Mesodermal cell (in vitro differentiated cells): Measurements from ENCODE around the gene SHQ1.

ENCODE experiments used
- H3K27ac ChIP-seq: 2 replicates; pipeline ENCODE4 v1.7.0; 2013; ENCODE audit warnings: mild to moderate bottlenecking, low read depth, low read length, moderate library complexity; ENCODE audit not compliant: severe bottlenecking
- H3K36me3 ChIP-seq: 2 replicates; pipeline ENCODE4 v1.7.1; 2013; ENCODE audit warnings: mild to moderate bottlenecking, low read length, moderate library complexity; ENCODE audit not compliant: control insufficient read depth, insufficient read depth
- H3K4me1 ChIP-seq: one replicate; pipeline ENCODE4 v1.7.1; 2013; ENCODE audit warnings: mild to moderate bottlenecking, low read length; ENCODE audit not compliant: insufficient read depth, control insufficient read depth, poor library complexity, severe bottlenecking
- H3K4me3 ChIP-seq: 2 replicates; pipeline ENCODE4 v1.7.0; 2013; ENCODE audit warnings: low read length, control low read depth, mild to moderate bottlenecking; ENCODE audit not compliant: insufficient read depth, poor library complexity, severe bottlenecking; ENCODE audit errors: extremely low read depth
- H3K9me3 ChIP-seq: 2 replicates; pipeline ENCODE4 v1.7.1; 2013; ENCODE audit warnings: mild to moderate bottlenecking, low read length, moderate library complexity; ENCODE audit not compliant: control insufficient read depth
- WGBS, 2 experiments: methylation state at CpG; one replicate each; pipeline ENCODE4 v1.1.5; 2013; ENCODE audit warnings: missing lambda C conversion rate in 2 of 2; ENCODE audit not compliant: insufficient coverage in 2 of 2; 5-methylcytosine and 5-hydroxymethylcytosine counted together

Gene SHQ1

GRCh38 chr3:72846166-72846565, 2.1 kb downstream of the SHQ1 start:
- Histone ChIP-seq H3K4me3 (no peak overlapping the region), H3K36me3 (peaks cover 11% of the 10 kb centered on the region), H3K27ac (no peak overlapping the region), H3K4me1 (peaks cover 6% of the 10 kb centered on the region), H3K9me3 (no peaks in the 10 kb centered on the region)
- 100% methylated on average over 1 to 4 of the region's 10 CpGs for WGBS, 2 experiments

GRCh38 chr3:72844436-72844993, 3.7 kb downstream of the SHQ1 start:
- WGBS, 2 experiments, result 100% methylated on average over 1 of the region's 1 CpG
- Histone ChIP-seq H3K9me3 (no peaks in the 10 kb centered on the region), H3K4me3 (no peak overlapping the region), H3K36me3 (peaks cover 21% of the 10 kb centered on the region), H3K27ac (no peak overlapping the region), H3K4me1 (peaks cover 6% of the 10 kb centered on the region)

DNA sequence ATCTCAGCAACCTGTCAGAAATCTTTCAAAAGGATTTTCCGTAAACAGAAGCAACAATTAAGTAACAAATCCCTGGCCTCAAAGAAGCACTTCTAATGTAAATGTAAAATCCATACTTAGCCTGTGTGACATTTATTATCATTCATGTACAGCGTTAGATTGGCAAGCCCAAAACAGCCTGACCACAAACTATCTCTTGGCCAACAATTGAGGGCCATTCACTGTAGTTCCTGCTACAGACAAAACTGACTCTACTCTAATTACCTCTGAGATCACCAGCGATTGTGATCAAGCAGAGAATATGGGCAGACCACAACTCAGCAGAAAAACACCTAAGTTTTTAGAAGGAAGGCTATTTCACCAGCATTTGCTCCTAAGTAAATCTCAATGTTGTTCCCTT, 9.2 kb downstream of the SHQ1 start:
- no peak overlapping the region for H3K27ac ChIP-seq
- H3K4me3 ChIP-seq, result no peak overlapping the region
- H3K36me3 ChIP-seq, result peaks cover 41% of the 10 kb centered on the region
- no peaks in the 10 kb centered on the region for H3K4me1 ChIP-seq
- WGBS, 2 experiments, result 92 to 100% methylated on average over 2 of the region's 3 CpGs
- H3K9me3 ChIP-seq, result no peaks in the 10 kb centered on the region

DNA sequence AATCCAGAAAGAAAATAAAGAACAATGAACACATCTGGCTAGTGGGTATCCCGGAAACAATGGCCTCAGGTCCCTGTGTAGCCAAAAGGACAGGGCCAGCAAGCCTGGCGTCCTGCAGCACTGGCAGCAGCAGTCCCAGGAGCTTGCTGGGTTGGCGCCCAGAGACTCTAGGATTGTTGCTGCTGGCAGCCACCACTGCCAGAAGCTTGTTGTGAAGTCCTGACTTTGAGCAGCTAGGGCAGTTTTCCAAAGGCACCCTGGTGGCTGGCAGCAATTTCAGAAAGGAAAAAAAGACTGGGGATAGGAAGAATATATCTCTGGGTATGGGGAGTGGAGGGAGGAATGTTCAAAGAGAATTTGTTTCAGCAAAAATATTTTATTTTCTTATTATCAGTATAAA, 11.3 kb downstream of the SHQ1 start:
- no peaks in the 10 kb centered on the region for H3K9me3 ChIP-seq
- no peak overlapping the region for H3K27ac ChIP-seq
- no peak overlapping the region for H3K4me3 ChIP-seq
- 90 to 94% methylated on average over 2 to 3 of the region's 3 CpGs for WGBS, 2 experiments
- H3K36me3 ChIP-seq, result peaks cover 47% of the 10 kb centered on the region
- H3K4me1 ChIP-seq, result no peaks in the 10 kb centered on the region

DNA sequence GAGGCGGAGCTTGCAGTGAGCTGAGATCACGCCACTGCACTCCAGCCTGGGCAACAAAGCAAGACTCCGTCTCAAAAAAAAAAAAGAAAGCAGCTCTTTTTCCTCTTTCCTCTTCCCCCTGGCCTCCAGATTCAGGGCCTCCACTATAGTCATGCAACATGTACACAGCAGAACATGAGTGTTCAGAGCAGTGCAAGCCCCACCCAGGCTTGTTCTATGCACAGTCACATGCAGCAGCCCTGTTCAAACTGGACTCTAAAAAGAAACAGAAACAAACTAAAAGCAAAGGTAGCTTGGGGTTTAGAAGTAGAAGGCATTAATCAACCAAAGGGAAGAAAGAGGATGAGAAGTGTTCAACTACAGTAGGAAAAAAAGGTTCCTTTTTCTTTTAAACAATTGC, 11.8 kb downstream of the SHQ1 start:
- Histone ChIP-seq H3K36me3 (peaks cover 44% of the 10 kb centered on the region), H3K27ac (no peak overlapping the region), H3K4me1 (no peaks in the 10 kb centered on the region), H3K4me3 (no peak overlapping the region), H3K9me3 (no peaks in the 10 kb centered on the region)
- WGBS, 2 experiments, result 100% methylated on average over 1 of the region's 3 CpGs; no CpG with 5 or more reads in 1 of the 2 experiments

DNA sequence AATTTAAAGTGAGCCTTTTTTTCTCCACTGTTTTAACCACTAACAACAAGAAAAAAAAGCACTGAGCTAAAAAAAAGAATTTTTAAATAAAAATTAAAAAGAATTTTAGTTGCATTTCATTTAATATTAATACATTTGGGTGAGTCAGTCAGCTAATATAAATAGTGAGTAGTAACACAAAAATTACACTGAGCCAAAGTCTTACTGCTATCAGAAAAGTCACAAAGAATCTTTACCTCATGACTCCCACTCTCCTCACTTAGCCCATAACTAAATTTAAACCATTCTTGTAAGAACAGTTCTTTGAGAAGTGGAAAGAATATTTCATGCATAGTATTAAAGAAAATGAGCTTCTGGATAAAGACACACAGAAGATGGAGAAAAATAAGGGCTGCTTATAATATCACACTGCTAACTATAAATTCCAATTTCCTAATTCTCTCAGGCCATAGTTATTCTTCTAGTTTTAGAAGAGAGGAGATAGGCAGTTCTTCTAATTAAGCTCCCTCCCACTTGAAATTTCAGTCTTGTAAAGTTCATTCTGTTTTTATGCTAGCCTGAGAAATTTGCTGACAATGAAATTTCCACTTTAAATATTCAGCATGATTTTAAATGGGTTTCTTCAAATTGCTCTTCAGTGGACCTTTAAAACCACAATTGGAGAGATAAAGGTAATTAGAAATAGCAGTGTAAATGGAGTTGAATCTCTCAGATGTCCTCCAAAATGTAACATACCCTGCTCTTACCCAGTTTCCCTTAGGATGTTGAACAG, 17.6 kb downstream of the SHQ1 start:
- Histone ChIP-seq H3K4me1 (no peaks in the 10 kb centered on the region), H3K4me3 (no peak overlapping the region), H3K36me3 (peaks cover 17% of the 10 kb centered on the region), H3K9me3 (no peaks in the 10 kb centered on the region), H3K27ac (no peak overlapping the region)

DNA sequence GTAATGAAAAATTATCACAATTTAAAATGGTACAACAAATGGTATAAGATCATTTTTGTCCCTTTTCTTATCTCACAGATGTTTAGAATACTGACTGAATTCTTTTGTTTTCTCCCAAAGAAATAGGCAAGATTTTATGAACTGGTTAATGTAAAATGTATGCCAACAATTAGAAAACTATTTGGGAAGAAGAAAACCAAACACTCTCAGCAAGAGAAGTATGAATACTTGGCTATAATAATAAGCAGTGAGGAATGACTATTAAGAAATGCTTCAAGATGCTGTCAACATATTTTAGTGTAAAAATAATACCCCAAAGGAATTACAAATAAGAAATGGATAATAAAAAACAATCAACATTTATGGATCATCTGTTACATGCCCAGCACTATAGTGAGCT, 18.5 kb downstream of the SHQ1 start:
- Histone ChIP-seq H3K36me3 (peaks cover 17% of the 10 kb centered on the region), H3K4me1 (no peaks in the 10 kb centered on the region), H3K4me3 (no peak overlapping the region), H3K9me3 (no peaks in the 10 kb centered on the region), H3K27ac (no peak overlapping the region)

DNA sequence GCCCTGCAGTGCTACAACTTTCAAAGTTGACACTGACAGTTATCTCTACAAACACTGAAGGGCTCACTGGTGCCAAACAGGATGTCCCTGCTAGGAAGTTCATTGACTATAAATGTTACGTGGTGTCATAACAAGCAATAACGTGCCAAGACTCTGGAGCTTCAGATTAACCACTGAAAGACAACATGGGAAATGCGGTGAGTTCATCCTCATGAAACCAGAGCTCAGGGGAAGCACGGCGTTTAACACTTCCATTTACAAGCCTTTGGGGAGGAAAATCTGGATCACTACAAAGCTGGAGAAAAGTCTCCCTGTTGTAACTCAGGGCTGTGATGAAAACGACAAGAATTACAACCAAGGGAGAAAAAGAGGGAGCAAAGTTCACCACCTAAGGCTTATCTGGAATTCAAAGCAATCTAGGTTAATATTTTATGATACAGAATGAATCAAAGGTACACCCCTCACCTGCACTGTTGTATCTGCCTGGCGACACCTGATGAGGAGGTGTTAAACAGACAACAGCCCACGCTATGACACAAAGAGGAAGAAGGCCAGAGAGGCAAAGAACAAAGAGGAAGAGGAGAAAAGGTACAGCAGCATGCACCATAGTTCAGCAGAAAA, 27.0 kb downstream of the SHQ1 start:
- Histone ChIP-seq H3K9me3 (no peaks in the 10 kb centered on the region), H3K4me3 (no peak overlapping the region), H3K36me3 (no peaks in the 10 kb centered on the region), H3K27ac (no peak overlapping the region), H3K4me1 (no peaks in the 10 kb centered on the region)
- WGBS, 2 experiments, result 74 to 85% methylated on average over 6 to 7 of the region's 8 CpGs

DNA sequence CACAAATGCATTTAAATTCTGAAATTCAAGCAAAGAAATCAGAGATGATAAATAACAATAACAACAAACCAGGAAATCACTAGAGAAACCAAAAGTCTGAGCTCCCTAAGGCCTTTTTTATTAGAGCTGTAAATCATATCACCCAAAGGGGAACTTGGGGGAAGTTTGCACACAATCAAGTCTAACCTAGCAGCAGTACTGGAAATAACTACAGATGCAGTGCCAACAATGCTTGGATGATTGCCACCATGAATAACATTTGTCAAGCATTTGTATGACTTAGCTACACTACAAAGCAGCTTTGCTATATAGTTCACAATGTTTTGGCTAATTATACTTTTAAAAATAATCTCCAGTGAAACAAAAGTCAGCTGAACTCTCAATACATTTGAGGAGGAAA, 27.8 kb downstream of the SHQ1 start:
- Histone ChIP-seq H3K4me1 (no peaks in the 10 kb centered on the region), H3K4me3 (no peak overlapping the region), H3K9me3 (no peaks in the 10 kb centered on the region), H3K36me3 (no peaks in the 10 kb centered on the region), H3K27ac (no peak overlapping the region)

DNA sequence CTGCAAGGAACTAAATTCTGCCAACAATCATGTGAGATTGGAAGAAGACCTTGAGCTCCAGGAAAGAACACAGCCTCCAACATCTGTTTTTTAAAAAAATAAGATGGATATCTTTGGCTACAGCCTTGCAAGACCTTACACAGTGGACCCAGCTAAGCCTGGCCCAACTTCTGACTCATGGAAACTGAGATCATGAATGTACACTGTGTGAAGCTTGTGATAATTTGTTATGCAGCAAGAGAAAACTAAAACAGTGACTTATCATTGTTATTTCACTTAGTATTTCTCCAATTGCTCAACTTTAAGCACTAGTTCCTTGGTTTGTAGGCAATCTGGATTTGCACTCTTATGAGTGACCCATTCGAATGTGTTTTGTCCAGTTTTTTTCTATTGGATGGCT, 29.3 kb downstream of the SHQ1 start:
- Histone ChIP-seq H3K4me3 (no peak overlapping the region), H3K4me1 (no peaks in the 10 kb centered on the region), H3K27ac (no peak overlapping the region), H3K36me3 (no peaks in the 10 kb centered on the region), H3K9me3 (no peaks in the 10 kb centered on the region)
- WGBS, 2 experiments, result no CpG with 5 or more reads among the region's 1 CpG

- no peaks in the 10 kb centered on the region for H3K36me3 ChIP-seq
- no peak overlapping the region for H3K27ac ChIP-seq
- H3K4me3 ChIP-seq, result no peak overlapping the region
- no CpG with 5 or more reads among the region's 3 CpGs for WGBS, 2 experiments
- no peaks in the 10 kb centered on the region for H3K4me1 ChIP-seq
- no peaks in the 10 kb centered on the region for H3K9me3 ChIP-seq
Measured at GRCh38 chr3:72818092-72818773, 30.0 kb downstream of the SHQ1 start.
